ENCODE results near the gene AKR1C8. TPM values are rescaled to one million over a fixed set of nuclear protein-coding genes. Genes with fewer than 3 reads are reported as not detected.
"Not testable (repeated sequence)": the region's sequence is repeated elsewhere in the genome, so short reads cannot be mapped to it uniquely, and the experiment has no call there.

Gene AKR1C8
- total RNA-seq, 1 donor from 2014 or later = not detected

- intact Hi-C loops (cut with DNase I) = no loop called here
- TF ChIP-seq CTCF (IDR thresholded peaks at IDR 0.05) = no peak
- DNase-seq (ENCODE audit: low spot score in 2 of 2) = no peak
Observed at GRCh38 chr10:5216801-5217200, 31.9 kb upstream of the AKR1C8 start.

GRCh38 chr10:5211696-5212536 lies 27.0 kb upstream of the AKR1C8 start:
- DNase-seq (ENCODE audit: low spot score in 2 of 2) = no peak
- intact Hi-C loops (cut with DNase I) = no loop called here
- TF ChIP-seq CTCF (IDR thresholded peaks at IDR 0.05) = no peak

More at GRCh38 chr10:5216801-5217200, 31.9 kb upstream of the AKR1C8 start:
- H3K9me3 ChIP-seq = no peaks in the 10 kb centered on the region
- H3K4me1 ChIP-seq = no peaks in the 10 kb centered on the region
- no peaks in the 10 kb centered on the region for H3K27me3 ChIP-seq
- H3K36me3 ChIP-seq = no peaks in the 10 kb centered on the region
- no peak overlapping the region for H3K27ac ChIP-seq
- no peak overlapping the region for H3K4me3 ChIP-seq

GRCh38 chr10:5210261-5210660 lies 25.3 kb upstream of the AKR1C8 start:
- H3K4me3 ChIP-seq; H3K27ac ChIP-seq; DNase-seq (ENCODE audit: low spot score in 2 of 2); H3K4me1 ChIP-seq; intact Hi-C loops (cut with DNase I); H3K27me3 ChIP-seq; H3K36me3 ChIP-seq; H3K9me3 ChIP-seq: not testable (repeated sequence)

More at GRCh38 chr10:5211696-5212536, 27.0 kb upstream of the AKR1C8 start:
- H3K9me3 ChIP-seq = no peaks in the 10 kb centered on the region
- no peak overlapping the region for H3K4me3 ChIP-seq
- H3K27ac ChIP-seq = no peak overlapping the region
- H3K27me3 ChIP-seq = no peaks in the 10 kb centered on the region
- H3K36me3 ChIP-seq = no peaks in the 10 kb centered on the region
- no peaks in the 10 kb centered on the region for H3K4me1 ChIP-seq

GRCh38 chr10:5209776-5210175 lies 24.8 kb upstream of the AKR1C8 start:
- H3K27me3 ChIP-seq; H3K27ac ChIP-seq; intact Hi-C loops (cut with DNase I); H3K4me1 ChIP-seq; DNase-seq (ENCODE audit: low spot score in 2 of 2); H3K36me3 ChIP-seq; H3K4me3 ChIP-seq; H3K9me3 ChIP-seq: not testable (repeated sequence)

- Histone ChIP-seq H3K4me3 (no peak overlapping the region), H3K9me3 (peaks cover 0 to 10% of the 10 kb centered on the region in 2 donors), H3K4me1 (no peaks in the 10 kb centered on the region), H3K27me3 (no peaks in the 10 kb centered on the region), H3K27ac (no peak overlapping the region), H3K36me3 (no peaks in the 10 kb centered on the region)
- intact Hi-C loops (cut with DNase I) = no loop called here
- TF ChIP-seq CTCF (IDR thresholded peaks at IDR 0.05) = no peak
- no peak for DNase-seq (ENCODE audit: low spot score in 2 of 2)
Observed at GRCh38 chr10:5206799-5207198, 21.8 kb upstream of the AKR1C8 start.

GRCh38 chr10:5199398-5199797 lies 14.4 kb upstream of the AKR1C8 start:
- no peak for TF ChIP-seq CTCF (IDR thresholded peaks at IDR 0.05)
- H3K9me3 ChIP-seq = peaks cover 0 to 11% of the 10 kb centered on the region in 2 donors
- H3K27ac ChIP-seq = no peak overlapping the region
- no peak for DNase-seq (ENCODE audit: low spot score in 2 of 2)
- no peak overlapping the region for H3K4me3 ChIP-seq
- intact Hi-C loops (cut with DNase I) = no loop called here
- no peaks in the 10 kb centered on the region for H3K4me1 ChIP-seq
- no peaks in the 10 kb centered on the region for H3K27me3 ChIP-seq
- H3K36me3 ChIP-seq = no peaks in the 10 kb centered on the region

Data from ascending aorta (tissue), 2 donors.